ENCODE results near the gene FRMD4B. TPM values are rescaled to one million over a fixed set of nuclear protein-coding genes. Genes with fewer than 3 reads are reported as not detected.

The FRMD4B gene
- total and polyA plus RNA-seq, 7 donors, result 1.1 to 4.0 (median 2.9) TPM

- no peak for TF ChIP-seq CTCF (IDR thresholded peaks at IDR 0.05)
- Histone ChIP-seq H3K9me3 (no peaks in the 10 kb centered on the region), H3K4me1 (peaks cover 6% of the 10 kb centered on the region), H3K27ac (no peak overlapping the region), H3K36me3 (ENCODE audit: insufficient read depth in 1 of 2, low read depth in 1 of 2) (no peaks in the 10 kb centered on the region), H3K4me3 (no peak overlapping the region), H3K27me3 (ENCODE audit: insufficient read depth in 3 of 3, low read length in 2 of 3) (no peaks in the 10 kb centered on the region)
- intact Hi-C loops (cut with DNase I), result no loop called here
- ATAC-seq, result no peak
- 82 to 86% (median 84%) methylated on average over 1 of the region's 1 CpG for WGBS, 3 donors
- no peak for DNase-seq
Measured at GRCh38 chr3:69384326-69384725, 1.6 kb downstream of the FRMD4B start.

- ATAC-seq (no peak), DNase-seq (no peak)
- 68 to 74% (median 72%) methylated on average over 3 of the region's 3 CpGs for WGBS, 3 donors
- Histone ChIP-seq H3K4me1 (no peaks in the 10 kb centered on the region), H3K27me3 (ENCODE audit: insufficient read depth in 3 of 3, low read length in 2 of 3) (peaks cover 0 to 4% (median 2%) of the 10 kb centered on the region in 3 donors), H3K27ac (no peak overlapping the region), H3K9me3 (no peaks in the 10 kb centered on the region), H3K4me3 (no peak overlapping the region), H3K36me3 (ENCODE audit: insufficient read depth in 1 of 2, low read depth in 1 of 2) (no peaks in the 10 kb centered on the region)
- intact Hi-C loops (cut with DNase I), result no loop called here
- TF ChIP-seq CTCF (IDR thresholded peaks at IDR 0.05), result no peak
Measured at GRCh38 chr3:69379661-69380060, 6.2 kb downstream of the FRMD4B start.

GRCh38 chr3:69378112-69378802 is 7.6 kb downstream of the FRMD4B start:
- no peak overlapping the region for H3K4me3 ChIP-seq
- H3K27ac ChIP-seq, result no peak overlapping the region
- H3K36me3 ChIP-seq (ENCODE audit: insufficient read depth in 1 of 2, low read depth in 1 of 2), result no peaks in the 10 kb centered on the region
- peaks cover 0 to 4% (median 2%) of the 10 kb centered on the region in 3 donors for H3K27me3 ChIP-seq (ENCODE audit: insufficient read depth in 3 of 3, low read length in 2 of 3)
- no peak for TF ChIP-seq CTCF (IDR thresholded peaks at IDR 0.05)
- H3K4me1 ChIP-seq, result no peaks in the 10 kb centered on the region
- no peaks in the 10 kb centered on the region for H3K9me3 ChIP-seq
- 95 to 98% (median 96%) methylated on average over 3 of the region's 3 CpGs for WGBS, 3 donors
- DNase-seq (no peak), ATAC-seq (no peak)
- intact Hi-C loops (cut with DNase I), result no loop called here

- intact Hi-C loops (cut with DNase I), result no loop called here
- Histone ChIP-seq H3K9me3 (no peaks in the 10 kb centered on the region), H3K27ac (no peak overlapping the region), H3K27me3 (ENCODE audit: insufficient read depth in 3 of 3, low read length in 2 of 3) (peaks cover 0 to 4% (median 2%) of the 10 kb centered on the region in 3 donors), H3K36me3 (ENCODE audit: insufficient read depth in 1 of 2, low read depth in 1 of 2) (no peaks in the 10 kb centered on the region), H3K4me1 (no peaks in the 10 kb centered on the region), H3K4me3 (no peak overlapping the region)
- no peak for TF ChIP-seq CTCF (IDR thresholded peaks at IDR 0.05)
- DNase-seq (no peak), ATAC-seq (no peak)
- WGBS, 3 donors, result 44 to 57% (median 46%) methylated on average over 3 of the region's 3 CpGs
Measured at GRCh38 chr3:69377262-69377661, 8.6 kb downstream of the FRMD4B start.

GRCh38 chr3:69376731-69377130 is 9.2 kb downstream of the FRMD4B start:
- H3K4me1 ChIP-seq, result no peaks in the 10 kb centered on the region
- peaks cover 0 to 4% (median 2%) of the 10 kb centered on the region in 3 donors for H3K27me3 ChIP-seq (ENCODE audit: insufficient read depth in 3 of 3, low read length in 2 of 3)
- H3K9me3 ChIP-seq, result no peaks in the 10 kb centered on the region
- intact Hi-C loops (cut with DNase I), result no loop called here
- DNase-seq (no peak), ATAC-seq (no peak)
- no peak overlapping the region for H3K4me3 ChIP-seq
- no peaks in the 10 kb centered on the region for H3K36me3 ChIP-seq (ENCODE audit: insufficient read depth in 1 of 2, low read depth in 1 of 2)
- 94 to 97% (median 97%) methylated on average over 2 of the region's 2 CpGs for whole genome bisulfite sequencing, 3 donors
- H3K27ac ChIP-seq, result no peak overlapping the region
- no peak for TF ChIP-seq CTCF (IDR thresholded peaks at IDR 0.05)
